Osteoblast (primary cell): ENCODE data around the gene RAD51D. TPM values are rescaled to one million over a fixed set of nuclear protein-coding genes. Genes with fewer than 3 reads are reported as not detected.

Experiments
- DNase-seq: peaks from one replicate; pipeline ENCODE4 v3.0.0; 2011; ENCODE audit warnings: low spot score, mixed read lengths; ENCODE audit not compliant: insufficient read length; ENCODE audit errors: missing footprints
- H2AFZ ChIP-seq: 2 replicates; pipeline ENCODE4 v1.6.0; 2011; ENCODE audit warnings: mild to moderate bottlenecking, low read length
- H3K27ac ChIP-seq: 2 replicates; pipeline ENCODE4 v1.5.1; 2011; ENCODE audit warnings: mild to moderate bottlenecking, low read depth, low read length, moderate library complexity
- H3K27me3 ChIP-seq: 2 replicates; pipeline ENCODE4 v1.6.0; 2012; ENCODE audit warnings: mild to moderate bottlenecking, control low read depth, inconsistent platforms, low read length, moderate library complexity; ENCODE audit not compliant: insufficient read depth
- H3K36me3 ChIP-seq: 2 replicates; pipeline ENCODE4 v1.5.1; 2011; ENCODE audit warnings: mild to moderate bottlenecking, low read length, control low read depth, moderate library complexity; ENCODE audit not compliant: insufficient read depth
- H3K4me1 ChIP-seq: 2 replicates; pipeline ENCODE4 v1.5.1; 2011; ENCODE audit warnings: mild to moderate bottlenecking, low read length, control low read depth, moderate library complexity; ENCODE audit not compliant: insufficient read depth
- H3K4me2 ChIP-seq: 2 replicates; pipeline ENCODE4 v1.6.0; 2011; ENCODE audit warnings: mild to moderate bottlenecking, low read length; ENCODE audit not compliant: insufficient read depth
- H3K4me3 ChIP-seq: fragments of 200-600 bp; sonication (generic); 3 replicates; pipeline ENCODE4 v1.5.1; 2012; ENCODE audit warnings: mild to moderate bottlenecking, low read length, inconsistent platforms; ENCODE audit not compliant: insufficient read depth
- H3K79me2 ChIP-seq: 2 replicates; pipeline ENCODE4 v1.6.0; 2012; ENCODE audit warnings: mild to moderate bottlenecking, low read length, control low read depth, inconsistent platforms; ENCODE audit not compliant: insufficient read depth
- H3K9me3 ChIP-seq: 2 replicates; pipeline ENCODE4 v1.5.1; 2011; ENCODE audit warnings: low read depth, low read length, control low read depth
- H4K20me1 ChIP-seq: 2 replicates; pipeline ENCODE4 v1.6.0; 2012; ENCODE audit warnings: mild to moderate bottlenecking, low read length, control low read depth; ENCODE audit not compliant: insufficient read depth
- CTCF ChIP-seq: IDR thresholded peaks from 2 replicates; pipeline ENCODE4 v1.5.1; 2011; ENCODE audit warnings: mild to moderate bottlenecking, low read depth, low read length, moderate library complexity; ENCODE audit errors: extremely low read depth
- total RNA-seq: library from RNA; depleted of rRNA; stranded (reverse); fragments of >200 nt; gene quantifications from 2 replicates; pipeline ENCODE4 v1.2.3, GENCODE V29; 2012

The RAD51D gene
- total RNA-seq, 1 donor = 14.8 TPM

GRCh38 chr17:35164716-35165115, 45.1 kb upstream of the RAD51D start:
- H3K27ac ChIP-seq = no peak overlapping the region
- no peak for TF ChIP-seq CTCF
- no peak overlapping the region for H2AFZ ChIP-seq
- no peak for DNase-seq
- no peaks in the 10 kb centered on the region for H3K9me3 ChIP-seq
- no peaks in the 10 kb centered on the region for H3K36me3 ChIP-seq
- no peaks in the 10 kb centered on the region for H4K20me1 ChIP-seq
- H3K4me2 ChIP-seq = no peak overlapping the region
- H3K27me3 ChIP-seq = peaks cover 13% of the 10 kb centered on the region
- H3K79me2 ChIP-seq = no peaks in the 10 kb centered on the region
- H3K4me3 ChIP-seq = no peak overlapping the region
- no peaks in the 10 kb centered on the region for H3K4me1 ChIP-seq

GRCh38 chr17:35163886-35164285, 44.2 kb upstream of the RAD51D start:
- no peaks in the 10 kb centered on the region for H3K4me1 ChIP-seq
- no peaks in the 10 kb centered on the region for H3K79me2 ChIP-seq
- H3K4me3 ChIP-seq = no peak overlapping the region
- H3K27ac ChIP-seq = no peak overlapping the region
- peaks cover 13% of the 10 kb centered on the region for H3K27me3 ChIP-seq
- no peaks in the 10 kb centered on the region for H3K9me3 ChIP-seq
- no peak for DNase-seq
- no peak overlapping the region for H2AFZ ChIP-seq
- no peak for TF ChIP-seq CTCF
- H4K20me1 ChIP-seq = no peaks in the 10 kb centered on the region
- no peak overlapping the region for H3K4me2 ChIP-seq
- no peaks in the 10 kb centered on the region for H3K36me3 ChIP-seq

- TF ChIP-seq CTCF = no peak
- no peak overlapping the region for H3K4me2 ChIP-seq
- no peaks in the 10 kb centered on the region for H3K36me3 ChIP-seq
- H3K4me1 ChIP-seq = no peaks in the 10 kb centered on the region
- H3K27me3 ChIP-seq = peaks cover 13% of the 10 kb centered on the region
- DNase-seq = no peak
- H3K9me3 ChIP-seq = no peaks in the 10 kb centered on the region
- no peaks in the 10 kb centered on the region for H4K20me1 ChIP-seq
- H2AFZ ChIP-seq = no peak overlapping the region
- H3K4me3 ChIP-seq = no peak overlapping the region
- no peaks in the 10 kb centered on the region for H3K79me2 ChIP-seq
- H3K27ac ChIP-seq = no peak overlapping the region
These were observed 43.1 kb upstream of the RAD51D start for GRCh38 chr17:35162755-35163154.

- Histone ChIP-seq H3K4me3 (no peak overlapping the region), H3K4me1 (no peaks in the 10 kb centered on the region), H3K27ac (no peak overlapping the region), H3K36me3 (no peaks in the 10 kb centered on the region), H3K79me2 (no peaks in the 10 kb centered on the region), H4K20me1 (no peaks in the 10 kb centered on the region), H2AFZ (no peak overlapping the region), H3K27me3 (peaks cover 13% of the 10 kb centered on the region), H3K9me3 (no peaks in the 10 kb centered on the region), H3K4me2 (no peak overlapping the region)
- DNase-seq = no peak
- TF ChIP-seq CTCF = no peak
These were observed 41.7 kb upstream of the RAD51D start for GRCh38 chr17:35161281-35161761.
